GM18868 (cell line): ENCODE data around the gene UBE2E2.
A peak's percentile ranks its signal among the peaks of the same experiment; 100 is the strongest.

Source experiments
- ATAC-seq: cut with Tn5 transposase; IDR thresholded peaks from one replicate; pipeline ENCODE4 v1.9.1; 2021; ENCODE audit warnings: mild to moderate bottlenecking, moderate library complexity; ENCODE audit not compliant: unreplicated experiment

The UBE2E2 gene

DNA sequence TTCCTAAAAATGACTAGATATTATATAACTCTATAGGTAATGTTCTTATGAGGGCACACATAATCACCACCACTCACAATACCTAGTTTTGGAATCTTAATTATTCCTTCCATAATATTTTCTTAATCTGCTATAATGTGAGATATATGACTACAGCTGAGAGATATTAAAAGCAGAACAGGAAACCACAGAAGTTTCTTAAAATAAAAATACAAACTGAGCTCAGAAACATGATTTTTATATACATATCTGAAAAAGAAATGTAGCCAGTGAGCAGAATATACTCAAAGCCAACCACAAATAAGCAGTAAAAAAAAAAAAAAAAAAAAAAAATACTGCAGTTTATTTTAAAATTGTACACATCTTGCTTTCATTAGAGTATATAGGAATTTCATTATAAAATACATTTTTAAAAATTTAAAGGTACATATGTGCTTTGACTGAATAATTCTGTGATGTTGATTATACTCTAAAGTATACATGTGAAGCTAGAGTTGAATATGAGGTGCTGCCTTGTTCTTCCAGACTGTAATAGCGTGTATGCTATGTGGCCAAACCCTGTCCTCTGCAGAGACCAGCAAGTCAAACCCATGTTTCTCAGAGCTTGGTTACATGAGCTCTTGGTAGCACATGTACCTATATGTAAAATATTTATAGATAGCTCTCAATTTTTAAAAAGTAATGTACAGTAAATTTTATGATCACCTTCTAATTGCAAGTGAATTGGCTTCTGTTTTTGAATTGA is 175.0 kb downstream of the UBE2E2 start:
- ATAC-seq: peak; percentile 64

DNA sequence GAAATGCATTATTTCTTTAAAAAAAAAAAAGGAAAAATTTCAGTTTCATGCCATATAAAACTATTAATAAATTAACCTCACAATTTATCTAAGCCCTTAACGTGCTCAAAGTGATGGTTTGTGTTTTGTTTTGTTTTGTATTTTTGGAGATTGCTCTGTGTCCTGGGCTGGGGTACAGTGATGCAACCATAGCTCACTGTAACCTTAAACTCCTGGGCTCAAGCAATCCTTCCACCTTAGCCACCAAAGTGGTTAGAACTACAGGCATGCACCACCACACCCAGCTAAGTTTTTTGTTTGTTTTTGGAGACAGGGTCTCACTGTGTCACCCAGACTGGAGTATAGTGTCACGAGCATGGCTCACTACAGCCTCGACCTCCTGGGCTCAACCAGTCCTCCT is 180.7 kb downstream of the UBE2E2 start:
- no peak for ATAC-seq

DNA sequence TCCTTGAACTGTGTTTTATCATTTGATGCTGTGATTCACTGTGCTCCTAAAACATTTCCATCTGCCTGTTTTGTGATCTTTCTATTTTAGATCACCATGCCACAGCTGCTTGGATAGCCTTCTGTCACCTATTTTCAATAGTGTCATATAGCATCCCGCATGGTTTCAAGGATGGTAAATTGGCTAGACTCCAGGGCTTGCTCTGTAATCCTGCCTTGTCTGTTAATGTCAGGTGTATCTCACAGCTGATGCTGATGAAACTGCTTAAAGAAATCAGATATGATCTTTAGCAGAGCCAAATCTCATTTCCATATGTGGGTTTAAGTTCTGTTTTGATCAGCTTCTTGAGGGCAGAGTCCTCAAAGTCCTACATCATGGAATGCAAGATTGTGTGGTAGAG is 182.2 kb downstream of the UBE2E2 start:
- ATAC-seq: no peak

DNA sequence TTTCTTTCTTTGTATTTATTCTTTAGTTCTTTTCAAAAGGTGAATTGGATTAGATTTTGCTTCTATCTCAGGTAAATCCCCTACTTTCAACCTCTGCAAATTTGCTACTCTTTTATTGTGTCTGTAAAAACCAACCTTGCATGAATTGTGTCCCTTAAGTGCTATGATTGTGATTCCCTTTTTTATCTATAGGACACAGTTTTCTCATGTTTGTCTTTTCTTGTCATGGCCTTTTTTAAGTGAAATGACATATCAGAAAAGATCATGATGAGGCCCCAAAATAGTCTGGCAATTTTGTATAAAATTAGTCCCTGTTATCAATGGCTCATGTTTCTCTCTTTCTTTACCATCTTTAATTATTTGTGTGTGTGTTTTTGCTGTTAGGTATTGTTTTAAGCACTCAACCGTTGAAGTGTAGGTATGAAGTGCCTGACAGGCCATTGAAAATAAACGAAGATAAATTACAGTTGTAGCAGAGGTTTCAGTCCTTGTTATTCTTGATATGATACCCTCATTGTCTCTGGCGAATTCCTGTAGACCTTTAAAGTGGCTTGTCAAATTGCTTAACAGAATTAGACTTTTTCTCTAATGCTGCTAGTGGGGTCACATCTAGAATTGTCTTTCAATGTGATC is 184.3 kb downstream of the UBE2E2 start:
- no peak for ATAC-seq

DNA sequence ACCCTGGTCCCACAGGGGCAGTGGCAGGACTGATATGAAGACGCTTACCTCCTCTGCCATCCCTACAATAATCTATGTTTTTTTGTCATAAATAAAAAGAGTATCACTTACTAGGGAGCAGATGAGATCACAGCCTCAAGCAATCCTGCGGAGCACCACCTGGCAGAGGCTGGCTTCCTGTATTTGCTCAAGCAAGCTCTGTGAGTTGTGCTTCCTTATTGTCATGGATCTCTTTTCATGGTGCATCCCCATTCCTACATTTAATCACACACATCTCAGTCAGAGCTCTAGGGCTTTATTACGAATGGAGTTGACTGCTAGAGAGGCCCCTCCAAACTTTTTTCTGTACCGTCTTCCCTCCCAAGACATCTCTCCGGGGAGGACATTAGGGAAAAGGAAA is 186.0 kb downstream of the UBE2E2 start:
- ATAC-seq: no peak

DNA sequence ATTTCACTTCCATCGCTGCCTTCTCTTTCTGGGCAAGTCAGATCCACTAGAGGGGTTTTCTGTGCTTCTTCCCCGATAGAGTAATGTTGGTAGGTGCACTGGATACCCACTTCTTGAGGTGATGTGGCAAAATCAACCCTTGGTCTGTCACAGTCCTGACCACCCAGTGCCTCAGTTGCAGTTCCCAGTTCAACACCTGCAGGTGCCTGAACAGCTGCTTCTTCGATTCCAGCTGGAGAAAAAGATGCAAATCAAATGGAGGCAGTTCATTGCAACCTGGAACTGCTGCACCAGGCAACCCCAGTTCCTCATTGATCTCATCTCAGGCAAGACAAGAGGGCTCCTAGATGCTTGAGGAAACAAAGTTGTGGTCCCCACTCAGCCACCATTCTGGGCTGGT is 186.6 kb downstream of the UBE2E2 start:
- ATAC-seq: peak; percentile 49

DNA sequence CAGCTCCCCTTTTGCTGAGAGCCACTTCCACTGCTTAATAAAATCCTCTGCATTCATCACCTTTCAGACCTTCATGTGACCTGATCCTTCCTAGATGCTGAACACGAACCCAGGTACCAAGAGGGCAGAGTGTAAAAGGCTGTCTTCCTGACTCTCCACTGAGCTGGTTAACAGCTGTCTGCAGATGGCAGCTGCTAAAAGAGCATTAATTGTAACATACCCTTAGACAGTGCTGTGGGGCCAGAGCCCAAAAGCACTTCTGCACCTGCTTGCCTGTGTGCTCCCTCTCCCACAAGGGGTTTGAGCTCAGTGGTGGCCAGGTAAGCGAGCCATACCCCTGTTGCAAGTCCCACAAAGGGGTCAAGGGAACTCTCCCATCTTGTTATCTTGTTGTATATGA is 187.3 kb downstream of the UBE2E2 start:
- no peak for ATAC-seq

DNA sequence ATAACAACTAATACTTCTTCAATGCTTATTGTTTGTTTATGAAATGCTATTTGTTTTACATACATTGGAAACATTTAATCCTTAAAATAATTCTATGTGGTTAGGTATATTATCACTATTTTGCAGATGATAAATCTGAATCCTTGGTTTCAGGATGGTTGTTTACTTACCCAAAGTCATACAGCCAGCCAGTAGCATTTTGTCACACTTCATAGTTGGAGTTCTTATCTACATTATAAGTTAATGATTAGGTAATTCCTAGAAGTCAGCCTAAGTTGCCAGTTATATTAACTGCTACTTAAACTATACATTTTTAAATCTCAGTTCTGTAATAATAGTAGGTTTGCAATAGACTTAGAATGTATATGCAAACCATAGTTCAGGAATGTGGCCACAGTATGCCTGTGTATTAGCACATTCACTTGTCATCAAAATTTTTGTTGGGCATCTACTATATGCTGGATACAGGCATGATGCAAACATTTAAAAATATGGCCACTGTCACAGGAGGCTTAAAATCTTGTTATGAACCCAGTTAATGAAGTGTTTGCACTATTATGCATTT is 187.9 kb downstream of the UBE2E2 start:
- ATAC-seq: no peak

DNA sequence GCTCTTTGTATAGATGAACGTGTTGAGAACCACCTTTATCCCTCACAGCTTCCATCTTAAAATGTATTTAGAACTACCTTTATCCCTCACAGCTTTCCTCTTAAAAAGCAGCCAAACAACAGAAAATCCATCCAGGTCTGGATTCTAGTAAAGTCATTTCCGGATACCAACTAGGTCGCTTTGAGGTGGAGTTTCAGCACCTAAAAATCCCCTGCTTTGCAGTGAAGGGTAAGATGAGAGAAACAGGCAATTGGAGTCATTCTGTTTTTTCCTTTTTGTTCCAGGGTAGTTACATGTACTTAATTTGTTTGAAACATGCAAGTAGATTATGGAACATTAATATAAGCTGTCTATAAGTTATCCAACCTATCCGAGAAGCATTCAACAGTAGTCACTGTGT is 192.0 kb downstream of the UBE2E2 start:
- ATAC-seq: peak; percentile 61

DNA sequence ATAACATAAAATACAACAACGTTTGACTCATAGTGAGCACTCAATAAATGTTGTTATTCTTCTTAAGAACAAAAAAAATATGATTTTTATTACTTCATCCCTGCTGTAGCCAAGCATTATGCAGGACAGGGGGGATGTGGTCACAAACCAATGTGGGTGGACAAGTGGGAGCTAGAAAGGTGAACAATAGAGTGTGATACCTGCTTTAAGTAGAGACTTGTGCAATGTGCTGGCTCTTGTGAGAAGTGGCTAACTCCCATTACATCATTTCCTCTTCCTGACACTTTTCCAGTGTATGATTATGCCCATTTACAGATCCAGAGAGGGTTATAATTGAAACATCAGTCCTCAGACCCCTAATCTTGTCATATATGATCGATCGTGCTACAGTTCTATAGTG is 193.6 kb downstream of the UBE2E2 start:
- no peak for ATAC-seq

DNA sequence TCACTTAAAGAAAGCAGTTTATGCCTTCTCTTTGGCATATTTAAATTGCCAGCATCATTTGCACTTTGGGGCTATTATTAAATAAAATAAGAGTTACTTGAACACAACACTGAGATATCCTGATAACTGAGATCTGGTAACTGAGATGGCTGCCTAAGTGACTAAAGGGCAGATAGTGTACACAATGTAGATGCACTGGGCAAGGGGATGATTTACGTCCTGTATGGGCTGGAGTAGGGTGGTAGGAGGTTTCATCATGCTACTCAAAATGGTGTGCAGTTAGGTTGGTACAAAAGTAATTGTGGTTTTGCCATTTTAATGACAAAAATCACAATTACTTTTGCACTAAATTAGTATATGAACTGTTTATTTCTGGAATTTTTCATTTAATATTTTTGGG is 196.1 kb downstream of the UBE2E2 start:
- no peak for ATAC-seq

DNA sequence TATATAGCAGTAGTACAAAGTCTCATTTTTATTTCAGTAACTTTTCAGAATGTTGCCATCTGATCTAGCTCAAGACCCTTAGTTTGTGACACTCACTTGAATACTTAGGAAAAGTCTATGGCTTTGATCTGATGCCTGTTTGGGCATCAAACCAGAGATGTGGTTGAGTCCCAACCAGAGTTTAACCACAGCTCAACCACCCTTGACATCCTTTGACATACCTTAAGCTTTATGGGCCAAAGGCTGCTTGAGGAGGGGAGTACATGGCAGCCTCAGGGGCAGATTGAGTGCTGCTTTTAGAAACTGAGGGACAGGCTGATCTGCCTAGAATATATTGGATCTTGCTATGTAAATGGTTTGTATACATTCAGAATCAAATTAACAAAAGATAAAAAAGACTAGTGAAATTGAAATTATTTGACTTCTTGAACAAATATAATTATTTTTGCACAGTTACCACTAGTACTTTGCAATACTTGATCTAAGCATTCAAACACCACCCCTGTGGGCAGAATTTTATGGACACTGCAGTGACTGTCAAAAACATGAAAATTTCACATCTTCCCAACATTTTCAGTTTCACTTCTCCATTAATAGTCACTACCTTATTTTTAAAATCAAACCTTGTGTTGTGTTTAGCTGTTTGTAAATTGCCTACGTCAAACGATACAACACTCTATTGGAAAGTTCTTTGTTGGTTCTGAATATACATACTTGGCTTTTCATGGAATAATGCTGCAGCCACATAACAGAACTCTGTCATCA is 199.8 kb downstream of the UBE2E2 start:
- peak; percentile 42 for ATAC-seq

DNA sequence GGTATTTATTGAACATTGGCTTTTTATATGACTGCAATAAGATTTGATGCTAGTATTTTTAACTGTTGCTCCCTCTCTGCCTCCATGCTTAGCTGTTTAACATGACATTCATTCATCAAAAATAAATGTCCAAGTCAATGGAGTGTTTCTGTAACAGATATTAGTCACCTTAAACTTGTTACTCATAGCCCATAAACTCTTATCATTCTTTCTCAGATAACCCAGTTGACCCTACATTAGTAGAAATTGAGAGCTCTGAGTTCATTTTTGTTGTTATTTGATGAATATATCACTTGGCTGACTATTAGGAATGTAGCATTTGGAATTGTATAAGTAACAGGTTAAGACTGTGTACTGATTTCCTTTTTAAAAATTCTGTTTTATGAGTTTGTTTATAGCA is 201.1 kb downstream of the UBE2E2 start:
- ATAC-seq: peak; percentile 47

DNA sequence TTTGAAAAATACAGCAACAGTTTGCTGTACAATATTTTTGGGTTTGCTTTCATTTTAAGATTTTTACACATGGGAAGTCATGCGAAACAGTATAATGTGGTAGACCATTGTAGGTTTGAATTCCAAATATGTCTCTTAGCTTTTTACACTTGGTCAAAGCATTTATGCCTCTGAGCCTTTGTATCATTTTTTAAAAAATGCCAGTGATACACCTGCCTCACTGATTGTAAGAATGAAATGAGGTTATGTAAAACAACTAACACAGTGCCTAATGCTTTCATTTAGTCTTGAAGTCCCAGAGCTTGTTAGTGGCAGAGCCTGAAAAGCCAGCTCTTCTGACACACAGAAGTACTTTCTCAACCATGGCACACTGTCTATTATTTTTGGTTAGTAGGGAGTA is 202.0 kb downstream of the UBE2E2 start:
- peak; percentile 64 for ATAC-seq

DNA sequence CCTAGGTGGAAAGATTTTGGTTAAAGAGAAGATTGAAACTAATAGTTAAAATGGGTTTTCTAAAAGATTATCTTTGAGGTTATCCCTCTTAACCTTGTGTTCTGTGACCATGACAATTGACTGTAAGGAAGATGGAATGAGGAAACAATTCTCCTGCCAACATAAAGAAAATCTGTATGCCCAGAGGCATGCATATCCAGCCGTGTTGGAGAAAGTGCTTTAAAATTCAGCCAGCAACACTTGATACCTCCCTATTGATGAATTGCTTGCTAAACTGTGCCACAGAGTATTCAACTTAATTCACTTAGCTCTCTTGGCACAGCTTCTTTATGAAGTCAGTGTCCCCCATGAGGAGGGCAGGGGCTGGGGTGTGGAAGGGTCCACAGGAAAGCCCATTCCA is 203.5 kb downstream of the UBE2E2 start:
- ATAC-seq: no peak

DNA sequence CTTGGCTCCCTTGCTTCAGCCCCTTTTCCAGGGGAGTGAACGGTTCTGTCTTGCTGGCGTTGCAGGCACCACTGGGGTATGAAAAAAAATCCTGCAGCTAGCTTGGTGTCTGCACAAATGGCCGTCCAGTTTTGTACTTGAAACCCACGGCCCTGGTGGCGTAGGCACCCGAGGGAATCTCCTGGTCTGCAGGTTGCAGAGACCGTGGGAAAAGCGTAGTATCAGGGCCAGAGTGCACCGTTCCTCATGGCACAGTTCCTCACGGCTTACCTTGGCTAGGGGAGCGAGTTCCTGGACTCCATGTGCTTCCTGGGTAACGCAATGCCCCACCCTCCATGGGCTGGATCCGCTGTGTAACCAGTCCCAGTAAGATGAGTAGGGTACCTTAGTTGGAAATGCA is 214.9 kb downstream of the UBE2E2 start:
- ATAC-seq: no peak

DNA sequence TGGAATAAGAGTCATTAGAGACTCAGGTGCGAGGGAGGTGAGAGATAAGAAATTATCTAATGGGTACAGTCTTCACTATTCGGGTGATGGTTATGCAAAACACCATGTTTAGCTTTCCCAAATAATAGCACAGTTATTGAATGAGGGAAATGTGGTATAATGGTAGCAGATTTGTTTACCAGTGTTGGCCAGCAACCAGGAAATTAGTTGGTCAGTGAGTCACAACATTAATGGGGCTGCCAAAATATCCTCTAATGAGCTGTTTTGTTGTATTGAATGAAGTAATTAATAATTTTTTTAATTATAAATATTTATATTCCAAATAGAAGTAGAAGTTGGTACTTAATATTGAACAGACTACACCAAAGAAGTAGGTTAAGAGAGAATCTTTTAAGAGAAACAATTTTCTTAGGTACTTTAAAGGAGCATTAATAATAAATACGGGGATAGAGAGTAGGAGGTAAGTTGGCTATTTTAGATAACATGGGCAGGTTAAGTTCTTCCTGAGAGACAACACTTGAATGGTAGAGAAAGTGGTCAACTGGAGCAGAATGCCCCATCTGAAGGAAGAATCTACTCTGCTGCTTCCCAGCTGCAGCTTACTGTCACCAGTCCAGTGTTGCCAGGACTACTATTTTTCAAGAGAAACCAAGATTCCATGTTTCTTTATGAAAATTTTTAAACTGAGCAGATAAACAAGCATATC is 218.8 kb downstream of the UBE2E2 start:
- ATAC-seq: peak; percentile 42

DNA sequence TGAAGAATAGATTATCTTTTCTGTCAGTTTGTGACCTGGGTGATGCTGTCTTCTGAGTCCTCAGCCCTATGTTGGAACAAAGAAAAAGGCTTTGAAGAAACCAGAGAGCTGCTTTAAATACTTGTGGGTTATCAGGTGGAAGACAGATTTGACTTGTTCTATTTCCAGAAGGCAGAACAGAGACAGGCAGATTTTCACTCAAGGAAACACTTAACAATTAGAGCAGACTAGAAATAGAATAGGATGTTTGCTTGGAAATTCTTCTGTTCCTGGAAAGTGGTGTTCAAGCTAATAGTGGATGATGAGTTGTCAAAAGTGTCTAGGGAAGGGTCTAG is 219.4 kb downstream of the UBE2E2 start:
- ATAC-seq: peak; percentile 75

DNA sequence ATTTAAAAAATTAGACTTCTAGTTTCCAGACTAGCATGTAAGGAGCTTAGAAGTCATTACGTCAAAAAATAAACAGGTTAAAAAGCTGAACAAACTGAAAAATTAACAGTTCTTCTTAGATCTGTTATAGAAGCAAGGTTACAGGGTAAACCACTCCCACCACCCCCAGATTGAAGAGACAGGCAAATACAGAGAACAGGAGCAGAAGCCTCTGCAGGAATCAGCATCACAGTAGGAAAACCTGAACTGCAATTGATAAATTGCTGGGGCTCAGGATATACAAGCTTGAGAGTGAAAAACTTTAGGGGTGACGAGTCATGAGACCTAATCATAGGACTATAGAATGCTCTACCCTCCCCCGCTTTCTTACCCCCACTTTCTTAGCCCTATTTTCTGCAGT is 222.3 kb downstream of the UBE2E2 start:
- ATAC-seq: no peak

DNA sequence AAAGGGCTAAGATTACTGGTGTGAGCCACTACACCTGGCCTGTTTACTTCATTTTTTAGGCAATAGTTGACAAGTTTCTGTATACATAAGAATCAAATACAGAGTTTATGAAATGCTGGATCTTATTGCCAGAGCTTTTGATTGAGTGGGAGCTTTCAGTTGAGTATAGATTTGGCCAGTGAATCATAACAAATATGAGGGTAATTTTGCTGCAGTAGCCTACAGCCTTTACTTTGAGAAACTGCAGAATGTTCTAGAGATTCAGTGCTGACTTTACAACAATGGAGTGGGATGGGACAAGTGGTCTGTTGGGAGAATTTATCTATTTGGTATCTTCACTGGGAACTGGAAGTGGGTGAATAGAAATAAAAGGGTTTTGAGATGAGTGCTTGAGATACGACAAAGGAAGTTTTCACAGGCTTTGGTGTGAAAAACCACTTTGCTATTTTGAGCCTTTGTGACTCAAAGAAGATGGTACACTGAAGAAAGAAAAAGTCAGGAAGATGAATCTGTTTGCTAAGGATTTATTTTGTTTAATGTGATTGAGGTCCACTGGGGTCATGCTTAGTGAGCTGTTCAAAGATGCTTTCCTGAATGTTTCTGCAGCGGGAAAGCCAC is 227.8 kb downstream of the UBE2E2 start:
- peak; percentile 44 for ATAC-seq

DNA sequence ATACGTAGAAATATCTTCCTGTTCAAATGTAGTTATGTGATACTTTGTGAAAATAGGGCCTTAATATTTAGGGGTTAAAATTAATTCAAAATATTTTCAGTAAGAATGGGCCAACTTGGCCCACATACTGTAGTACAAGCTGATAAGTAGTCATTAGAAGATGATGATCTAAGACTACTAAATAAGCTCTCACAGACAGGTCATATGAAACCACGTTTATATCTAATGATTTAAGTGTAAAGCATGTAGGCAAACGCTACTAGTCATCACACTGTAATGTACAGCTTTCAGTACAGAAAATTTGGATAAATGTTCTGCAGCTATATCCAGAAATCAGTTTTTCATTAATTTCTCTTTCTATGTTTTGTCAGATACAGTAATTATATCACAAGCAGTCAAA is 228.6 kb downstream of the UBE2E2 start:
- no peak for ATAC-seq
